ENCODE data around the gene FBXO41.

FBXO41 gene

GRCh38 chr2:73272270-73272669, 12.0 kb downstream of the FBXO41 start:
- H2AK5ac ChIP-seq (ENCODE audit: low read length), result no peak overlapping the region
- H3K27ac ChIP-seq (ENCODE audit: low read depth, low read length), result no peak overlapping the region
- no peak for DNase-seq
- H2BK15ac ChIP-seq (replicated peaks; ENCODE audit: low read depth), result no peak overlapping the region
- no peak overlapping the region for H4K8ac ChIP-seq (ENCODE audit: low read depth, low read length)
- no peak overlapping the region for H3K56ac ChIP-seq (ENCODE audit: low read length)
- H2BK5ac ChIP-seq (ENCODE audit: low read length), result no peak overlapping the region
- no peaks in the 10 kb centered on the region for H3K36me3 ChIP-seq (ENCODE audit: control insufficient read depth, insufficient read depth, low read length)
- no peak overlapping the region for H3K4me3 ChIP-seq (ENCODE audit: low read length)
- H3K4me1 ChIP-seq (ENCODE audit: control insufficient read depth, low read depth, low read length), result no peaks in the 10 kb centered on the region
- H3K79me2 ChIP-seq (ENCODE audit: control insufficient read depth, insufficient read depth, low read length), result no peaks in the 10 kb centered on the region
- no CpG with 5 or more reads among the region's 1 CpG for WGBS (ENCODE audit: extremely low coverage, insufficient coverage, low lambda C conversion rate)
- H4K5ac ChIP-seq (ENCODE audit: low read length), result no peak overlapping the region
- H3K23ac ChIP-seq (ENCODE audit: low read length), result no peak overlapping the region
- no peak overlapping the region for H3K9ac ChIP-seq (ENCODE audit: low read length)
- H3K18ac ChIP-seq (ENCODE audit: low read length), result no peak overlapping the region
- no peaks in the 10 kb centered on the region for H3K79me1 ChIP-seq (ENCODE audit: low read length)
- H3K4me2 ChIP-seq (ENCODE audit: low read length), result no peak overlapping the region
- peaks cover 13% of the 10 kb centered on the region for H3K27me3 ChIP-seq (ENCODE audit: insufficient read depth, low read length, poor library complexity)
- H2BK120ac ChIP-seq (ENCODE audit: low read depth, low read length), result no peak overlapping the region
- no peak overlapping the region for H3K4ac ChIP-seq (ENCODE audit: low read depth, low read length)

GRCh38 chr2:73269686-73270465, 14.4 kb downstream of the FBXO41 start:
- H3K56ac ChIP-seq (ENCODE audit: low read length), result no peak overlapping the region
- H2AK5ac ChIP-seq (ENCODE audit: low read length), result no peak overlapping the region
- peaks cover 13% of the 10 kb centered on the region for H3K27me3 ChIP-seq (ENCODE audit: insufficient read depth, low read length, poor library complexity)
- H3K18ac ChIP-seq (ENCODE audit: low read length), result no peak overlapping the region
- no peak overlapping the region for H4K5ac ChIP-seq (ENCODE audit: low read length)
- no peak overlapping the region for H3K4ac ChIP-seq (ENCODE audit: low read depth, low read length)
- no peak overlapping the region for H2BK5ac ChIP-seq (ENCODE audit: low read length)
- H3K4me3 ChIP-seq (ENCODE audit: low read length), result no peak overlapping the region
- no peak overlapping the region for H2BK15ac ChIP-seq (replicated peaks; ENCODE audit: low read depth)
- no peaks in the 10 kb centered on the region for H3K79me2 ChIP-seq (ENCODE audit: control insufficient read depth, insufficient read depth, low read length)
- no peak overlapping the region for H3K23ac ChIP-seq (ENCODE audit: low read length)
- no peaks in the 10 kb centered on the region for H3K4me1 ChIP-seq (ENCODE audit: control insufficient read depth, low read depth, low read length)
- no peak for DNase-seq
- H3K79me1 ChIP-seq (ENCODE audit: low read length), result no peaks in the 10 kb centered on the region
- no peak overlapping the region for H3K27ac ChIP-seq (ENCODE audit: low read depth, low read length)
- H2BK120ac ChIP-seq (ENCODE audit: low read depth, low read length), result no peak overlapping the region
- peak overlapping the region; percentile 39 for H3K4me2 ChIP-seq (ENCODE audit: low read length)
- no CpG with 5 or more reads among the region's 22 CpGs for WGBS (ENCODE audit: extremely low coverage, insufficient coverage, low lambda C conversion rate)
- no peaks in the 10 kb centered on the region for H3K36me3 ChIP-seq (ENCODE audit: control insufficient read depth, insufficient read depth, low read length)
- H4K8ac ChIP-seq (ENCODE audit: low read depth, low read length), result no peak overlapping the region
- peak overlapping the region; percentile 29 for H3K9ac ChIP-seq (ENCODE audit: low read length)

GRCh38 chr2:73268830-73269685, 15.2 kb downstream of the FBXO41 start:
- no peak overlapping the region for H2AK5ac ChIP-seq (ENCODE audit: low read length)
- WGBS (ENCODE audit: extremely low coverage, insufficient coverage, low lambda C conversion rate), result no CpG with 5 or more reads among the region's 113 CpGs
- DNase-seq, result peak; percentile 82
- H3K4me2 ChIP-seq (ENCODE audit: low read length), result peak overlapping the region; percentile 39
- no peak overlapping the region for H3K27ac ChIP-seq (ENCODE audit: low read depth, low read length)
- H2BK120ac ChIP-seq (ENCODE audit: low read depth, low read length), result no peak overlapping the region
- no peak overlapping the region for H2BK5ac ChIP-seq (ENCODE audit: low read length)
- no peak overlapping the region for H3K4ac ChIP-seq (ENCODE audit: low read depth, low read length)
- H4K8ac ChIP-seq (ENCODE audit: low read depth, low read length), result no peak overlapping the region
- no peaks in the 10 kb centered on the region for H3K79me1 ChIP-seq (ENCODE audit: low read length)
- no peak overlapping the region for H3K4me3 ChIP-seq (ENCODE audit: low read length)
- no peaks in the 10 kb centered on the region for H3K4me1 ChIP-seq (ENCODE audit: control insufficient read depth, low read depth, low read length)
- no peak overlapping the region for H2BK15ac ChIP-seq (replicated peaks; ENCODE audit: low read depth)
- H4K5ac ChIP-seq (ENCODE audit: low read length), result no peak overlapping the region
- H3K18ac ChIP-seq (ENCODE audit: low read length), result no peak overlapping the region
- no peak overlapping the region for H3K23ac ChIP-seq (ENCODE audit: low read length)
- peak overlapping the region; percentile 32 for H3K9ac ChIP-seq (ENCODE audit: low read length)
- peaks cover 13% of the 10 kb centered on the region for H3K27me3 ChIP-seq (ENCODE audit: insufficient read depth, low read length, poor library complexity)
- H3K36me3 ChIP-seq (ENCODE audit: control insufficient read depth, insufficient read depth, low read length), result no peaks in the 10 kb centered on the region
- H3K79me2 ChIP-seq (ENCODE audit: control insufficient read depth, insufficient read depth, low read length), result no peaks in the 10 kb centered on the region
- H3K56ac ChIP-seq (ENCODE audit: low read length), result peak overlapping the region; percentile 69

- Histone ChIP-seq H3K4me1 (ENCODE audit: control insufficient read depth, low read depth, low read length) (no peaks in the 10 kb centered on the region), H2AK5ac (ENCODE audit: low read length) (no peak overlapping the region), H3K4ac (ENCODE audit: low read depth, low read length) (no peak overlapping the region), H3K23ac (ENCODE audit: low read length) (no peak overlapping the region), H3K36me3 (ENCODE audit: control insufficient read depth, insufficient read depth, low read length) (no peaks in the 10 kb centered on the region), H2BK5ac (ENCODE audit: low read length) (no peak overlapping the region), H3K56ac (ENCODE audit: low read length) (peak overlapping the region; percentile 69), H3K4me3 (ENCODE audit: low read length) (no peak overlapping the region), H3K79me1 (ENCODE audit: low read length) (no peaks in the 10 kb centered on the region), H4K8ac (ENCODE audit: low read depth, low read length) (no peak overlapping the region), H3K27ac (ENCODE audit: low read depth, low read length) (no peak overlapping the region), H4K5ac (ENCODE audit: low read length) (no peak overlapping the region), H2BK15ac (replicated peaks; ENCODE audit: low read depth) (no peak overlapping the region), H3K27me3 (ENCODE audit: insufficient read depth, low read length, poor library complexity) (peaks cover 13% of the 10 kb centered on the region), H3K9ac (ENCODE audit: low read length) (peak overlapping the region; percentile 32), H3K79me2 (ENCODE audit: control insufficient read depth, insufficient read depth, low read length) (no peaks in the 10 kb centered on the region), H3K18ac (ENCODE audit: low read length) (no peak overlapping the region), H2BK120ac (ENCODE audit: low read depth, low read length) (no peak overlapping the region), H3K4me2 (ENCODE audit: low read length) (peak overlapping the region; percentile 39)
- WGBS (ENCODE audit: extremely low coverage, insufficient coverage, low lambda C conversion rate), result no CpG with 5 or more reads among the region's 14 CpGs
- DNase-seq, result no peak
These were observed 15.9 kb downstream of the FBXO41 start for GRCh38 chr2:73268366-73268829.

- WGBS (ENCODE audit: extremely low coverage, insufficient coverage, low lambda C conversion rate), result no CpG with 5 or more reads among the region's 4 CpGs
- Histone ChIP-seq H3K79me1 (ENCODE audit: low read length) (no peaks in the 10 kb centered on the region), H3K4ac (ENCODE audit: low read depth, low read length) (no peak overlapping the region), H3K36me3 (ENCODE audit: control insufficient read depth, insufficient read depth, low read length) (no peaks in the 10 kb centered on the region), H3K4me1 (ENCODE audit: control insufficient read depth, low read depth, low read length) (no peaks in the 10 kb centered on the region), H3K79me2 (ENCODE audit: control insufficient read depth, insufficient read depth, low read length) (no peaks in the 10 kb centered on the region), H3K4me3 (ENCODE audit: low read length) (no peak overlapping the region), H3K27me3 (ENCODE audit: insufficient read depth, low read length, poor library complexity) (peaks cover 13% of the 10 kb centered on the region), H4K8ac (ENCODE audit: low read depth, low read length) (no peak overlapping the region), H3K56ac (ENCODE audit: low read length) (no peak overlapping the region), H3K18ac (ENCODE audit: low read length) (no peak overlapping the region), H3K9ac (ENCODE audit: low read length) (no peak overlapping the region), H2BK5ac (ENCODE audit: low read length) (no peak overlapping the region), H2BK15ac (replicated peaks; ENCODE audit: low read depth) (no peak overlapping the region), H3K27ac (ENCODE audit: low read depth, low read length) (no peak overlapping the region), H4K5ac (ENCODE audit: low read length) (no peak overlapping the region), H3K23ac (ENCODE audit: low read length) (no peak overlapping the region), H3K4me2 (ENCODE audit: low read length) (no peak overlapping the region), H2AK5ac (ENCODE audit: low read length) (no peak overlapping the region), H2BK120ac (ENCODE audit: low read depth, low read length) (no peak overlapping the region)
- DNase-seq, result no peak
These were observed 17.3 kb downstream of the FBXO41 start for GRCh38 chr2:73267008-73267407.

Data from mesendoderm (in vitro differentiated cells).